H1 (cell line): ENCODE results near the gene HOXB5. TPM values are rescaled to one million over a fixed set of nuclear protein-coding genes. Genes with fewer than 3 reads are reported as not detected.
A peak's percentile ranks its signal among the peaks of the same experiment; 100 is the strongest.

Experiments used
- CTCF ChIA-PET: fragments of 300-600 bp; sonication (Branson Sonifier 250); formaldehyde crosslinking; loops from one replicate; lab custom pipeline; 2021; ENCODE audit not compliant: partially characterized antibody; lab: Charles Lee
- POLR2A ChIA-PET: fragments of 300-600 bp; sonication (Branson Sonifier 250); formaldehyde crosslinking; loops from one replicate; lab custom pipeline; 2021; ENCODE audit warnings: inconsistent platforms; ENCODE audit not compliant: partially characterized antibody; lab: Charles Lee
- DNase-seq, 2 experiments: peaks; one replicate each; pipeline versions ENCODE4 v3.0.0 to v3.0.0-alpha.2; 2010 to 2022; ENCODE audit warnings: low spot score in 2 of 2, low read depth in 1 of 2, mixed read lengths in 1 of 2
- FAIRE-seq: peaks from 2 replicates; lab custom pipeline; 2011; peaks lifted over from hg19 to GRCh38; lab: Jason Lieb, UNC
- H2AFZ ChIP-seq: 2 replicates; pipeline ENCODE4 v1.8.1; 2012; ENCODE audit warnings: low read length, inconsistent platforms
- H2AK5ac ChIP-seq: 2 replicates; pipeline ENCODE4 v1.6.1; 2013; ENCODE audit warnings: low read depth, low read length
- H2BK120ac ChIP-seq: replicated peaks from 2 replicates; pipeline ENCODE3; 2013; ENCODE audit warnings: low read depth, low read length, inconsistent platforms
- H2BK12ac ChIP-seq: 2 replicates; pipeline ENCODE4 v1.6.1; 2013; ENCODE audit warnings: low read depth, low read length
- H2BK15ac ChIP-seq: 2 replicates; pipeline ENCODE4 v1.6.1; 2013; ENCODE audit warnings: low read length
- H2BK20ac ChIP-seq: 2 replicates; pipeline ENCODE4 v1.6.1; 2013; ENCODE audit warnings: low read length
- H2BK5ac ChIP-seq: 2 replicates; pipeline ENCODE4 v1.6.1; 2013; ENCODE audit warnings: low read depth, low read length
- H3K14ac ChIP-seq: 2 replicates; pipeline ENCODE4 v1.6.1; 2013; ENCODE audit warnings: inconsistent platforms; ENCODE audit not compliant: insufficient read length
- H3K18ac ChIP-seq: 2 replicates; pipeline ENCODE4 v1.6.1; 2013; ENCODE audit warnings: low read length; ENCODE audit errors: extremely low read depth
- H3K23ac ChIP-seq: 2 replicates; pipeline ENCODE4 v1.6.1; 2013; ENCODE audit warnings: inconsistent platforms; ENCODE audit not compliant: insufficient read length
- H3K23me2 ChIP-seq: 2 replicates; pipeline ENCODE4 v1.6.1; 2013; ENCODE audit warnings: low read depth, low read length
- H3K27ac ChIP-seq: 2 replicates; pipeline ENCODE4 v1.6.1; 2011; ENCODE audit warnings: low read depth, low read length, inconsistent platforms
- H3K27me3 ChIP-seq, 4 experiments: replicated peaks in 1 of 4; 1 replicate in 1 of 4; 2 replicates in 3 of 4; pipeline versions ENCODE4 v1.6.1 to v1.8.1; 2011 to 2013; ENCODE audit warnings: low read length in 3 of 4, mild to moderate bottlenecking in 3 of 4, inconsistent platforms in 2 of 4, mixed read lengths in 2 of 4, moderate library complexity in 1 of 4; ENCODE audit not compliant: control insufficient read depth in 3 of 4, insufficient read depth in 3 of 4; ENCODE audit errors: extremely low read depth in 1 of 4
- H3K36me3 ChIP-seq, 4 experiments: 2 replicates each; pipeline versions ENCODE4 v1.6.1 to v1.8.1; 2011 to 2013; ENCODE audit warnings: mild to moderate bottlenecking in 4 of 4, low read length in 3 of 4, moderate library complexity in 2 of 4, control low read depth in 1 of 4, inconsistent platforms in 1 of 4; ENCODE audit not compliant: insufficient read depth in 4 of 4, control insufficient read depth in 2 of 4
- H3K4ac ChIP-seq: replicated peaks from 2 replicates; pipeline ENCODE3; 2013; ENCODE audit warnings: low read length, low read depth, mixed read lengths, inconsistent platforms; ENCODE audit not compliant: insufficient read length
- H3K4me1 ChIP-seq, 4 experiments: replicated peaks in 1 of 4; 1 replicate in 1 of 4; 2 replicates in 3 of 4; pipeline versions ENCODE4 v1.6.1 to v1.8.1; 2011 to 2013; ENCODE audit warnings: low read length in 3 of 4, inconsistent platforms in 2 of 4, mixed read lengths in 1 of 4; ENCODE audit not compliant: insufficient read depth in 4 of 4, control insufficient read depth in 3 of 4
- H3K4me2 ChIP-seq, 2 experiments: 2 replicates each; pipeline versions ENCODE4 v1.6.1 to v1.8.1; 2011 to 2013; ENCODE audit warnings: low read depth in 2 of 2, low read length in 2 of 2, control low read depth in 1 of 2, inconsistent platforms in 1 of 2, mild to moderate bottlenecking in 1 of 2; ENCODE audit not compliant: insufficient read depth in 1 of 2
- H3K4me3 ChIP-seq, 4 experiments: fragments of 200-600, 300-600 bp in 1 of 4; sonication (generic), shearing (Covaris generic), sonication (Bioruptor Twin) in 1 of 4; 2 replicates each; pipeline versions ENCODE4 v1.5.1 to v1.8.1; 2011 to 2016; ENCODE audit warnings: low read length in 4 of 4, low read depth in 3 of 4, control low read depth in 2 of 4, inconsistent platforms in 2 of 4, mild to moderate bottlenecking in 2 of 4, mixed read lengths in 1 of 4, moderate library complexity in 1 of 4; ENCODE audit not compliant: insufficient read depth in 2 of 4; ENCODE audit errors: extremely low read depth in 1 of 4
- H3K56ac ChIP-seq: replicated peaks from 2 replicates; pipeline ENCODE3; 2013; ENCODE audit warnings: low read depth, mild to moderate bottlenecking, mixed read lengths, low read length, inconsistent platforms; ENCODE audit not compliant: insufficient read length
- H3K79me1 ChIP-seq: 2 replicates; pipeline ENCODE4 v1.6.1; 2013; ENCODE audit warnings: low read depth, low read length, control low read depth
- H3K79me2 ChIP-seq, 2 experiments: 2 replicates each; pipeline versions ENCODE4 v1.6.1 to v1.8.1; 2012 to 2013; ENCODE audit warnings: low read length in 2 of 2, mild to moderate bottlenecking in 2 of 2, inconsistent platforms in 1 of 2; ENCODE audit not compliant: insufficient read depth in 2 of 2, control insufficient read depth in 1 of 2
- H3K9ac ChIP-seq, 4 experiments: replicated peaks in 1 of 4; 1 replicate in 1 of 4; 2 replicates in 3 of 4; pipeline versions ENCODE4 v1.6.1 to v1.8.1; 2011 to 2013; ENCODE audit warnings: low read depth in 3 of 4, low read length in 3 of 4, control low read depth in 2 of 4, mild to moderate bottlenecking in 2 of 4, moderate library complexity in 2 of 4, inconsistent platforms in 1 of 4; ENCODE audit errors: extremely low read depth in 1 of 4
- H3K9me3 ChIP-seq, 2 experiments: 2 replicates each; pipeline versions ENCODE4 v1.6.1 to v1.8.1; 2012 to 2013; ENCODE audit warnings: mild to moderate bottlenecking in 2 of 2, moderate library complexity in 2 of 2, control low read depth in 1 of 2, inconsistent platforms in 1 of 2, low read depth in 1 of 2, low read length in 1 of 2, mixed read lengths in 1 of 2; ENCODE audit not compliant: insufficient read depth in 2 of 2
- H4K20me1 ChIP-seq, 2 experiments: replicated peaks in 1 of 2; 2 replicates each; pipeline versions ENCODE3 to v1.8.1; 2011 to 2013; ENCODE audit warnings: inconsistent platforms in 2 of 2, low read length in 2 of 2, mild to moderate bottlenecking in 1 of 2; ENCODE audit not compliant: insufficient read depth in 2 of 2, control insufficient read depth in 1 of 2
- H4K5ac ChIP-seq: 2 replicates; pipeline ENCODE4 v1.6.1; 2013; ENCODE audit warnings: low read length, low read depth, mixed read lengths, inconsistent platforms; ENCODE audit not compliant: insufficient read length
- H4K8ac ChIP-seq: 2 replicates; pipeline ENCODE4 v1.8.0; 2013; ENCODE audit warnings: mild to moderate bottlenecking, moderate library complexity, low read length, inconsistent platforms; ENCODE audit not compliant: insufficient read depth; ENCODE audit errors: extremely low read depth
- H4K91ac ChIP-seq: replicated peaks from 2 replicates; pipeline ENCODE3; 2013; ENCODE audit warnings: low read length, mixed read lengths, inconsistent platforms; ENCODE audit not compliant: insufficient read length
- BRCA1 ChIP-seq: IDR thresholded peaks from 2 replicates; pipeline ENCODE4 v1.6.1; 2012; ENCODE audit warnings: low read depth, low read length, improper control_type of control experiment
- CBX8 ChIP-seq: fragments of 300-800, 300-1000 bp; sonication (generic); IDR thresholded peaks from 2 replicates; pipeline ENCODE4 v1.7.1; 2016; ENCODE audit warnings: low read depth, low read length, borderline replicate concordance
- EGR1 ChIP-seq: IDR thresholded peaks from 2 replicates; pipeline ENCODE4 v1.6.1; 2011; ENCODE audit warnings: low read depth, low read length, borderline replicate concordance
- EZH2 ChIP-seq: fragments of 200-600 bp; sonication (generic); IDR thresholded peaks from 2 replicates; pipeline ENCODE4 v1.7.1; 2012; ENCODE audit warnings: low read depth, mild to moderate bottlenecking, moderate library complexity, low read length, inconsistent platforms; ENCODE audit not compliant: severe bottlenecking
- FOSL1 ChIP-seq: IDR thresholded peaks from 2 replicates; pipeline ENCODE4 v1.6.1; 2011; ENCODE audit warnings: mild to moderate bottlenecking, low read depth, low read length, moderate library complexity; ENCODE audit not compliant: insufficient read depth
- HDAC6 ChIP-seq: IDR thresholded peaks from one replicate; pipeline ENCODE4 v1.7.1; 2012; ENCODE audit warnings: low read depth, mild to moderate bottlenecking, inconsistent platforms, low read length, moderate library complexity
- JUND ChIP-seq: IDR thresholded peaks from 2 replicates; pipeline ENCODE4 v1.6.1; 2011; ENCODE audit warnings: mild to moderate bottlenecking, improper control_type of control experiment, low read length
- MAFK ChIP-seq: IDR thresholded peaks from 2 replicates; pipeline ENCODE4 v1.6.1; 2012; ENCODE audit warnings: low read depth, mild to moderate bottlenecking, improper control_type of control experiment, low read length
- RBBP5 ChIP-seq: IDR thresholded peaks from 2 replicates; pipeline ENCODE4 v1.7.1; 2012; ENCODE audit warnings: low read depth, mild to moderate bottlenecking, inconsistent platforms, low read length, moderate library complexity, borderline replicate concordance
- SIRT6 ChIP-seq: IDR thresholded peaks from one replicate; pipeline ENCODE4 v1.7.1; 2012; ENCODE audit warnings: low read length, inconsistent platforms
- SIX5 ChIP-seq: IDR thresholded peaks from 2 replicates; pipeline ENCODE4 v1.6.1; 2011; ENCODE audit warnings: mild to moderate bottlenecking, low read depth, low read length
- SP2 ChIP-seq: IDR thresholded peaks from 2 replicates; pipeline ENCODE4 v1.6.1; 2012; ENCODE audit warnings: mild to moderate bottlenecking, low read length, inconsistent platforms
- YY1 ChIP-seq: IDR thresholded peaks from 2 replicates; pipeline ENCODE4 v1.6.1; 2011; ENCODE audit warnings: low read depth, mild to moderate bottlenecking, low read length
- WGBS, 2 experiments: shearing (Covaris generic) in 1 of 2; methylation state at CpG; one replicate each; pipeline versions ENCODE4 v1.1.6 to v1.1.7; 2013 to 2015; ENCODE audit warnings: low lambda C conversion rate in 2 of 2, mixed read lengths in 2 of 2, inconsistent platforms in 1 of 2, low coverage in 1 of 2, missing lambda C conversion rate in 1 of 2; ENCODE audit not compliant: insufficient replicate concordance in 2 of 2, insufficient coverage in 1 of 2, insufficient read length in 1 of 2; ENCODE audit errors: extremely low coverage in 1 of 2, missing lambda C conversion rate in 1 of 2; 5-methylcytosine and 5-hydroxymethylcytosine counted together
- polyA plus RNA-seq, 7 experiments: library from polyadenylated mRNA; depleted of rRNA in 3 of 7; stranded (reverse) in 5 of 7; unstranded in 2 of 7; fragments of >200 nt in 5 of 7; fragments of 200-250 nt in 2 of 7; gene quantifications; 1 replicate in 5 of 7; 2 replicates in 1 of 7; 4 replicates in 1 of 7; pipeline versions ENCODE4 v1.2.1 to v1.2.3, GENCODE V29; 2011 to 2013; ENCODE audit warnings: missing spikeins in 2 of 7, mixed read lengths in 2 of 7
- total RNA-seq: library from RNA; stranded (reverse); fragmentation: NEBNext Ultra II Directional; extraction: Animal tissue kit (Norgen Biotek cat#: 25700); gene quantifications from 2 replicates; pipeline ENCODE4 v1.2.1, GENCODE V29; 2021

HOXB5 gene
- total and polyA plus RNA-seq, 2 of the 8 experiments (the other 6 are each of a cell fraction or from before 2014, with no cell fraction given) = not detected

DNA sequence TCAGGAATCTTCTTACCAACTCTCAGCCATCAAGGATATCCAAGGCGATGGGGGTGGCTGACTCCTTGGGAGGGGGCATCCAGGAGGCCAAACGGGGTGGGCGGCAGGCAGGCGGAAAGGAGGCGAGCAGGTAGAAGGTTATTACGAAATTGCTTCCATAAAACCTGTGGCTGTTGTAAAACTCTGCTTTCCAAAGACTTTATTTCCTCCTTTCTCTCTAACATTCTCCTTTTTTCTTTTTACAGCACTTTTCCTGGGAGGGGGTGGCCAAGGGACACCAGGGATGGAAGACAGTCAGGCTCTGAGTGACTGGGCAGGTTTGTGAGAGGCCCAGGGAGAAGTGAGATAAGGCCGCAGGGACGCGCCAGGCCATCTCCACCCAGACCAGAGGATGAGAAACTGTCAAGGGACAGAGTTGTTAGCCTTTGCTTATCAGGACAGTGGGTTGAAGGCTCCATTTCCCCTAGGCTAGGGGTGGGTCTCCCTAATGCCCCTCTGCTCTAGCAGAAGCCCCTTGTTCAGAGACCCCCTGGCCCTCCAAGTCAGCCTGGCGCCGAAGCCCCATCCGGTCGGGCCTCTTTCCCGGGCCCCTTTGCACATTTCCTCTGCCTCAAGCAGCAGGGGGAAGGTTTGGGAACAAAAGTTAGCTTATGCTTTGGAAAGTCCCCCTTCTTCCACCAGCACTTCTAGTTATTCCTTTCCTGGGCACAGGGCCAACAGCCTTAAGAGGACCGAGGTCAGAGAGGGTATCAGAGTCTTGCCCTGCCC is 37.5 kb upstream of the HOXB5 start:
- Histone ChIP-seq H3K56ac (no peak overlapping the region), H3K9ac (no peak overlapping the region), H3K18ac (peak overlapping the region; percentile 48; the same call in 1 of the 2 replicates), H4K5ac (no peak overlapping the region), H3K79me1 (no peaks in the 10 kb centered on the region), H2BK15ac (no peak overlapping the region), H2BK20ac (no peak overlapping the region), H3K4me1 (peaks cover 0 to 12% (median 4%) of the 10 kb centered on the region in 4 experiments; a peak in 4 of 7 replicates), H4K8ac (no peak overlapping the region), H3K14ac (no peak overlapping the region), H3K27me3 (peaks cover 97 to 100% (median 100%) of the 10 kb centered on the region in 4 experiments), H3K27ac (no peak overlapping the region), H2BK120ac (no peak overlapping the region), H2BK5ac (no peak overlapping the region), H3K36me3 (no peaks in the 10 kb centered on the region; a peak in 1 of 8 replicates), H3K79me2 (no peaks in the 10 kb centered on the region), H3K4me3 (no peak overlapping the region), H4K91ac (no peak overlapping the region), H3K23ac (no peak overlapping the region), H3K4ac (no peak overlapping the region), H2AK5ac (peak overlapping the region; percentile 65; the same call in 1 of the 2 replicates), H2BK12ac (no peak overlapping the region), H3K4me2 (no peak overlapping the region), H2AFZ (no peak overlapping the region), H3K23me2 (0 out of 2 replicates have a peak, but pooled peaks cover 2% of the 10 kb centered on the region), H3K9me3 (no peaks in the 10 kb centered on the region), H4K20me1 (peaks cover 42 to 45% of the 10 kb centered on the region in 2 experiments)
- POLR2A ChIA-PET = no interaction called here
- CTCF ChIA-PET = interaction anchor here (0.8 to 1.9 kb wide), 7 partner anchors 9 to 79 kb away, joined by 3 to 5 read pairs (median 3); no protein-coding TSS in a partner anchor
- FAIRE-seq (no peak), DNase-seq (peak in 1 of 2 experiments; percentile 42)
- 28% methylated on average over 15 of the region's 15 CpGs; no CpG with 5 or more reads in 1 of the 2 experiments for WGBS, 2 experiments
- TF ChIP-seq SIX5 (no peak), BRCA1 (no peak), RBBP5 (no peak), SIRT6 (no peak), FOSL1 (no peak), EZH2 (peak; percentile 59), MAFK (no peak), HDAC6 (no peak), CBX8 (no peak), SP2 (no peak), EGR1 (no peak), JUND (no peak), YY1 (no peak)
